Stomach (tissue), 9 donors: ENCODE data around the gene CBFA2T3. TPM values are rescaled to one million over a fixed set of nuclear protein-coding genes. Genes with fewer than 3 reads are reported as not detected.

Source experiments
- DNase-seq, 2 donors: peaks; one replicate each; pipeline versions ENCODE4 v3.0.0 to v3.0.0-alpha.2; 2013 to 2019
- H3K27ac ChIP-seq, 5 donors: fragments of 200-600 bp in 4 of 5; sonication (generic) in 4 of 5; one replicate each; pipeline ENCODE4 v1.5.1; 2013 to 2019; ENCODE audit warnings: mild to moderate bottlenecking in 1 of 5, moderate library complexity in 1 of 5
- H3K27me3 ChIP-seq, 3 donors: fragments of 200-600 bp; sonication (generic); one replicate each; pipeline ENCODE4 v1.5.1; 2017 to 2019; ENCODE audit warnings: mixed run types in 1 of 3
- H3K36me3 ChIP-seq, 4 donors: fragments of 200-600 bp; sonication (generic); 1 replicate in 3 of 4; 2 replicates in 1 of 4; pipeline ENCODE4 v1.5.1; 2016 to 2019
- H3K4me1 ChIP-seq, 4 donors: fragments of 200-600 bp; sonication (generic); one replicate each; pipeline ENCODE4 v1.5.1; 2016 to 2019
- H3K4me3 ChIP-seq, 4 donors: fragments of 200-600 bp; sonication (generic) in 3 of 4; one replicate each; pipeline ENCODE4 v1.5.1; 2016 to 2019; ENCODE audit warnings: mild to moderate bottlenecking in 1 of 4
- H3K9me3 ChIP-seq, 4 donors: fragments of 200-600 bp; sonication (generic); one replicate each; pipeline ENCODE4 v1.5.1; 2016 to 2019
- EP300 ChIP-seq: sonication (generic); formaldehyde crosslinking; IDR thresholded peaks from one replicate; pipeline ENCODE4 v1.6.1; 2017; ENCODE audit warnings: antibody characterized with exemption
- POLR2A ChIP-seq, 4 donors: fragments of 450-650 bp; IDR thresholded peaks; one replicate each; pipeline ENCODE4 v1.6.1; 2016; ENCODE audit warnings: antibody characterized with exemption in 4 of 4, control low read depth in 2 of 4, mild to moderate bottlenecking in 1 of 4, moderate library complexity in 1 of 4
- POLR2AphosphoS5 ChIP-seq, 3 donors: sonication (generic); formaldehyde crosslinking; IDR thresholded peaks; one replicate each; pipeline ENCODE4 v1.6.1; 2016; ENCODE audit warnings: antibody characterized with exemption in 3 of 3
- WGBS, 5 donors: extraction: QIAGEN DNeasy Blood & Tissue Kit in 3 of 5; methylation state at CpG; one replicate each; pipeline versions ENCODE4 v1.1.5 to v1.1.7; 2013 to 2018; 5-methylcytosine and 5-hydroxymethylcytosine counted together
- intact Hi-C: fragments of 100-400 bp; cut with DNase I; formaldehyde crosslinking; loops from one replicate; pipeline ENCODE4 v1.15.1; 2023; ENCODE audit warnings: low total_unique reads
- polyA plus RNA-seq, 3 donors: library from polyadenylated mRNA; stranded (reverse); fragments of 200-250 nt; gene quantifications; one replicate each; pipeline ENCODE4 v1.2.3, GENCODE V29; 2013
- total RNA-seq, 5 donors: library from RNA; depleted of rRNA; stranded (reverse); fragments of >200 nt; gene quantifications; one replicate each; pipeline versions ENCODE4 v1.1.0 to v1.2.3, GENCODE V29; 2014 to 2016
- TF ChIP-seq, protein P1 (sequence below), 7 experiments: fragments of 450-650 bp in 4 of 7; fragments of 200-600 bp in 3 of 7; sonication (generic) in 3 of 7; IDR thresholded peaks; one replicate each; pipeline ENCODE4 v1.5.1; 2016 to 2019; ENCODE audit warnings: antibody characterized with exemption in 7 of 7, control low read depth in 2 of 7, mild to moderate bottlenecking in 1 of 7
- donor health status: healthy with polysubstance abuse.
- donor health status: Bipolar disorder and iron deficiency.
- donor health status: healthy.

Gene CBFA2T3
- total and polyA plus RNA-seq, 8 donors, result 0.58 to 57.6 (median 2.5) TPM

DNA sequence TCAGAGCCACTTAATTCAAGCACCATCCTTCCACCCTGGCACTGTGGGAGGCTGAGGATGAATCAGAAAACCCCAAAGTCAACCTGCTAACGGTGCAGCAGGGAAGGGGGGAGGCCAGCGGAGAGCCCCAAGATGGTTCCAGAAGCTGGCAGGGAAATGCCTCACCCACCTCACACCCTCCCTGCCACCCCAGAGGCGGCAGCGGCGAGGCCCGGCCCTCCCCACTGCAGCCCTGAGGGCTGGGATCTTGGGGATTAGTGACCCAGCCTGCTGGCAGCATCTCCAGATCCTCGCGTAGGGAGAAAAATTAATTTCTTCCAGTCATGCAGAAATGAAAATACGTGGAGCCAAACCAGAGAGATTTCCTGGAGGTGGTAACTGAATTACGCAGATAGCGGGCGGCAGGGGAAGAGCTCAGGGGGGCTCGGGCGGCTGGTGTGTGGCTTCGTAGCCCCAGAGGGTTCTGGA is 38.2 kb downstream of the CBFA2T3 start:
- Histone ChIP-seq H3K36me3 (no peaks in the 10 kb centered on the region), H3K4me1 (peaks cover 25 to 71% (median 58%) of the 10 kb centered on the region in 4 donors), H3K27ac (peak overlapping the region in 4 of 5 donors; percentile 61 to 76 (median 66)), H3K4me3 (peak overlapping the region; percentile 55 to 75 (median 62)), H3K9me3 (no peaks in the 10 kb centered on the region), H3K27me3 (peaks cover 0 to 97% (median 41%) of the 10 kb centered on the region in 3 donors)
- DNase-seq, result no peak
- no peak for TF ChIP-seq POLR2A (IDR thresholded peaks at IDR 0.05)
- TF ChIP-seq EP300, result no peak
- TF ChIP-seq, protein P1, sequence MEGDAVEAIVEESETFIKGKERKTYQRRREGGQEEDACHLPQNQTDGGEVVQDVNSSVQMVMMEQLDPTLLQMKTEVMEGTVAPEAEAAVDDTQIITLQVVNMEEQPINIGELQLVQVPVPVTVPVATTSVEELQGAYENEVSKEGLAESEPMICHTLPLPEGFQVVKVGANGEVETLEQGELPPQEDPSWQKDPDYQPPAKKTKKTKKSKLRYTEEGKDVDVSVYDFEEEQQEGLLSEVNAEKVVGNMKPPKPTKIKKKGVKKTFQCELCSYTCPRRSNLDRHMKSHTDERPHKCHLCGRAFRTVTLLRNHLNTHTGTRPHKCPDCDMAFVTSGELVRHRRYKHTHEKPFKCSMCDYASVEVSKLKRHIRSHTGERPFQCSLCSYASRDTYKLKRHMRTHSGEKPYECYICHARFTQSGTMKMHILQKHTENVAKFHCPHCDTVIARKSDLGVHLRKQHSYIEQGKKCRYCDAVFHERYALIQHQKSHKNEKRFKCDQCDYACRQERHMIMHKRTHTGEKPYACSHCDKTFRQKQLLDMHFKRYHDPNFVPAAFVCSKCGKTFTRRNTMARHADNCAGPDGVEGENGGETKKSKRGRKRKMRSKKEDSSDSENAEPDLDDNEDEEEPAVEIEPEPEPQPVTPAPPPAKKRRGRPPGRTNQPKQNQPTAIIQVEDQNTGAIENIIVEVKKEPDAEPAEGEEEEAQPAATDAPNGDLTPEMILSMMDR (IDR thresholded peaks at IDR 0.05), result no peak
- no peak for TF ChIP-seq POLR2AphosphoS5 (IDR thresholded peaks at IDR 0.05)
- 52 to 67% (median 56%) methylated on average over 11 to 15 of the region's 15 CpGs for WGBS, 5 donors
- intact Hi-C loops, result no loop called here

DNA sequence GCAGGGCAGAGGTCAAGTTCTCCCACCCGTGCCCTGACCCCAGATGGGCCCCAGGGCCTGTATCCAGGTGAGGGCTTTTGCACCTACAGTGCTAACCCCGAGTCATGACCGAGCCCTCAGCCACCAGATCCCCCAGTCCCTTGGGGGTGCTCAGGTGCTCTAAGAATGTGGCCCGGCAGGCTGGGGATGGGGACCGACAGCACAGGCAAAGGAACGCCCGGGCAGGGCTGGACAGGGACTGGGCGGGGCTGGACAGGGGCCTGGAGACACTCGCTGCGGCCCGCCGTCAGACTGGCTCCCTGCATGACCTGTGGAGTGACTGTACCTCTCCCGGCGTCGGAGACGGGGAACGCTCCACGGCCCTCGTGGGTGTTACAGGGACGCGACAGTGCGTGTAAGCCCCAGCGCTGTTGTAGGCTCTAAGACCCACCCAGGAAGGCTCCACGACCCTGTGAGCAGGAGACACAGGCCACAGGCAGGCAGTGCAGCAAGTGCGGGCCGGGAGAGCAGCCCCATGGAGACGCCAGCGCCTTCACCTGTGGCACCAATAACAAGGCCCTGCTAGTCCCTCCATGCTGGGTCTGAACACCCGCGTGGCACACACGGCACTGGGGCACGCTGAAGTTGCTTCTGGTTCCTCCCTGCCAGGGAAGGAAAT is 38.8 kb downstream of the CBFA2T3 start:
- H3K27ac ChIP-seq, result peak overlapping the region in 2 of 5 donors; percentile 6 to 61
- peaks cover 25 to 71% (median 58%) of the 10 kb centered on the region in 4 donors for H3K4me1 ChIP-seq
- TF ChIP-seq, protein P1 (IDR thresholded peaks at IDR 0.05), result no peak
- TF ChIP-seq POLR2AphosphoS5 (IDR thresholded peaks at IDR 0.05), result no peak
- no peak for TF ChIP-seq POLR2A (IDR thresholded peaks at IDR 0.05)
- TF ChIP-seq EP300, result no peak
- H3K36me3 ChIP-seq, result no peaks in the 10 kb centered on the region
- intact Hi-C loops, result no loop called here
- DNase-seq, result no peak
- H3K27me3 ChIP-seq, result peaks cover 0 to 91% (median 41%) of the 10 kb centered on the region in 3 donors
- 72 to 83% (median 79%) methylated on average over 16 to 32 of the region's 32 CpGs for WGBS, 5 donors
- H3K9me3 ChIP-seq, result no peaks in the 10 kb centered on the region
- H3K4me3 ChIP-seq, result peak overlapping the region in 1 of 4 donors; percentile 67

- whole genome bisulfite sequencing, 5 donors, result 78 to 89% (median 85%) methylated on average over 14 to 19 of the region's 19 CpGs
- intact Hi-C loops, result no loop called here
- DNase-seq, result no peak
- peaks cover 25 to 67% (median 55%) of the 10 kb centered on the region in 4 donors for H3K4me1 ChIP-seq
- no peak overlapping the region for H3K4me3 ChIP-seq
- peak overlapping the region in 4 of 5 donors; percentile 41 to 78 (median 70) for H3K27ac ChIP-seq
- TF ChIP-seq EP300 (no peak), POLR2AphosphoS5 (IDR thresholded peaks at IDR 0.05) (no peak), POLR2A (IDR thresholded peaks at IDR 0.05) (no peak)
- TF ChIP-seq, protein P1 (IDR thresholded peaks at IDR 0.05), result no peak
- H3K27me3 ChIP-seq, result peaks cover 0 to 81% (median 33%) of the 10 kb centered on the region in 3 donors
- H3K9me3 ChIP-seq, result no peaks in the 10 kb centered on the region
- no peaks in the 10 kb centered on the region for H3K36me3 ChIP-seq
These were observed 39.8 kb downstream of the CBFA2T3 start for GRCh38 chr16:88937206-88937621.

DNA sequence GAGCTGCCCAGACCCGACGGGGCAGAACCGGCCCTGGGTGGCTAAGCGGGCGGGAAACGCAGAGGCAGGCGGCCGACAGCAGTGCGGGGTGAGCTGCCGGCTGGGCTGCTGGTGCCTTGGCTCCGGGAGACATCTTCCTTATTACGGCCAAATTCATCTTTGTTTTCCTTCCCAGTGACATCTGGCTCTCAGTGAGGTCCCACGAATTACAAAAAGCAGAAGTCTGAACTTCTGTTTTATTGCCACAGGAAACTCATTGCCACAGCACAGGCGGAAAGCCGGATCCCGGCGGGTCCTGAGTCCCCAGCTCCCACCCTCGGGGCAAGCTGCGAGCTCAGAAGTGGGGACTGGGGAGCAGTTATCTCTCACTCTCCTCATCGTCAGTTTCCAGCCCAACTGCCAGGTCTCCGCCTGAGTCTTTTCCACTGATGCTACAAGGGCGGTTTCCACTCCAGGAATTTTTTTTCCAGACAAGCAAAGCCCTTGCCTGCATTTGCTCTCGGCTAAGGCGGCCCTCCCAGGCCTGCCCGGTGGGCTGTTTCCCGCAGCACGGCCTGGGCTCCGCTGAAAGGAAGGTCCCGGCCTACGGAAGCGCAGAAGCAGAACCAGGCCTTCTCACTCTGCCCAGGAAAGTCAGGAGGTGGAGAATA is 40.3 kb downstream of the CBFA2T3 start:
- 37 to 57% (median 56%) methylated on average over 31 of the region's 31 CpGs for WGBS, 5 donors
- no peaks in the 10 kb centered on the region for H3K36me3 ChIP-seq
- peaks cover 0 to 75% (median 27%) of the 10 kb centered on the region in 3 donors for H3K27me3 ChIP-seq
- TF ChIP-seq POLR2A (IDR thresholded peaks at IDR 0.05), result no peak
- TF ChIP-seq POLR2AphosphoS5 (IDR thresholded peaks at IDR 0.05), result no peak
- TF ChIP-seq, protein P1 (IDR thresholded peaks at IDR 0.05), result no peak
- no peak for TF ChIP-seq EP300
- peaks cover 20 to 62% (median 50%) of the 10 kb centered on the region in 4 donors for H3K4me1 ChIP-seq
- peak overlapping the region in 4 of 5 donors; percentile 41 to 78 (median 70) for H3K27ac ChIP-seq
- H3K4me3 ChIP-seq, result peak overlapping the region in 3 of 4 donors; percentile 7 to 26 (median 21)
- DNase-seq, result peak in 1 of 2 donors; percentile 65
- intact Hi-C loops, result no loop called here
- H3K9me3 ChIP-seq, result no peaks in the 10 kb centered on the region
